ENCODE results near the gene CIBAR2.

- no peak for TF ChIP-seq CTCF (conservative IDR thresholded peaks at IDR 0.05; ENCODE audit: low read depth in 2 of 2)
- no peak for TF ChIP-seq NANOG (IDR thresholded peaks at IDR 0.05; ENCODE audit: borderline replicate concordance)
- TF ChIP-seq ETS1 (IDR thresholded peaks at IDR 0.05) = no peak
- no peak for TF ChIP-seq CREB1 (CRISPR knock-in tag; IDR thresholded peaks at IDR 0.05; ENCODE audit: low read depth)
- no peak for TF ChIP-seq POLR2AphosphoS5 (IDR thresholded peaks at IDR 0.05; ENCODE audit: low read depth)
- TF ChIP-seq EZH2phosphoT487 (IDR thresholded peaks at IDR 0.05; ENCODE audit: unreplicated experiment) = no peak
- TF ChIP-seq EZH2 (IDR thresholded peaks at IDR 0.05; ENCODE audit: low read depth, unreplicated experiment) = no peak
These were observed 16.0 kb upstream of the CIBAR2 start for GRCh38 chr16:85128079-85128837.
